Fibroblast of lung (primary cell): Measurements from ENCODE around the gene CHST3.

ENCODE experiments used
- EZH2 ChIP-seq: IDR thresholded peaks from 2 replicates; pipeline ENCODE4 v1.5.1; 2012; ENCODE audit warnings: low read length, control low read depth, mild to moderate bottlenecking; ENCODE audit errors: missing control alignments
- TF ChIP-seq, protein P1 (sequence below), 2 donors: IDR thresholded peaks in 1 of 2; conservative IDR thresholded peaks in 1 of 2; 1 replicate in 1 of 2; 2 replicates in 1 of 2; pipeline ENCODE4 v1.5.1; 2011 to 2012; ENCODE audit warnings: low read length in 2 of 2, control low read depth in 1 of 2, inconsistent platforms in 1 of 2, low read depth in 1 of 2, mild to moderate bottlenecking in 1 of 2

DNA sequence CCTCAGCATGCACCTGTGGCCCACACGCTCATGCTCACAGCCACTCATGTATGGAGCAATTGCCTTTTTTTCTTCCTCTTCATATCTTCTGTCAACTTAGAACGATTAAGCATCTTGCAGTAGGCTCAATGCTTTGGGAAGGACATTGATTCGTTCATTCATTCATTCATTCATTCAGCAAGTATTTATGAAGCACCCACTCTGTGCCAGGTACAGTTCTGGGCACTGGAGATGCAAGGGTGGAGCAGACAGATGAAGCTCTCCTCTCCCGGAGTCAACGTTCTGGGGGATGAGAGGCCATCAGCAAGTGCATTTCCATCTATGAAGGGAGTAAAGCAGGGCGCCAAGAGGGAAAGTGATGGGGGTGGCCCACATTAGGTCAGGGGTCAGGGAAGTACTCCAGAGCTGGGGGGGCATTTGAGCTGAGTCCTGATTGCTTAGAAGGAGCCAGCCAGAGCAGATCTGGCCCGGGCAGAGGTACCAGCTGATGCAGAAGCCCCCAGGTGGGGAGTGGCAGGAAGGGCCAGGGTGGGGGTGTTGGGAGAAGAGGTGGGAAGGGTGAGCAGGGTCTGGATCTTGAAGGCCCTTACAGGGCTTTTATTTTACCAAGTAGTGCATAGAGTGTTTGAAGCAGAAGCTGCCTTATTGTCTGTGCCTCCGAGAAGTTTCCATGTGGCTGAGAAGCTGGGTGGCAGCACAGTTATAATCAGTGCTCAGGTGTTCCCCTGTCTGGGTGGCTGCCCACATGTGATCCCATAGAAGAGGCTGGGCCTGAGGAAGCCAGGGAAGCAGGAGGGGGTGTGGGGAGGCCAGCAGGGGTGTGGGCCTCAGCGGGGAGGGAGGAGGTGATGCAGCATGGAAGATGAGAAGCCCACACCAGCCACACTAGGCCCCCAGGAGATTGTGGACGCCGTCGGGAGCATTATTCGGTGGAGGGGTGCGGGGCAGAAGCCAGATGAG lies 36.2 kb downstream of the CHST3 start:
- TF ChIP-seq, protein P1, sequence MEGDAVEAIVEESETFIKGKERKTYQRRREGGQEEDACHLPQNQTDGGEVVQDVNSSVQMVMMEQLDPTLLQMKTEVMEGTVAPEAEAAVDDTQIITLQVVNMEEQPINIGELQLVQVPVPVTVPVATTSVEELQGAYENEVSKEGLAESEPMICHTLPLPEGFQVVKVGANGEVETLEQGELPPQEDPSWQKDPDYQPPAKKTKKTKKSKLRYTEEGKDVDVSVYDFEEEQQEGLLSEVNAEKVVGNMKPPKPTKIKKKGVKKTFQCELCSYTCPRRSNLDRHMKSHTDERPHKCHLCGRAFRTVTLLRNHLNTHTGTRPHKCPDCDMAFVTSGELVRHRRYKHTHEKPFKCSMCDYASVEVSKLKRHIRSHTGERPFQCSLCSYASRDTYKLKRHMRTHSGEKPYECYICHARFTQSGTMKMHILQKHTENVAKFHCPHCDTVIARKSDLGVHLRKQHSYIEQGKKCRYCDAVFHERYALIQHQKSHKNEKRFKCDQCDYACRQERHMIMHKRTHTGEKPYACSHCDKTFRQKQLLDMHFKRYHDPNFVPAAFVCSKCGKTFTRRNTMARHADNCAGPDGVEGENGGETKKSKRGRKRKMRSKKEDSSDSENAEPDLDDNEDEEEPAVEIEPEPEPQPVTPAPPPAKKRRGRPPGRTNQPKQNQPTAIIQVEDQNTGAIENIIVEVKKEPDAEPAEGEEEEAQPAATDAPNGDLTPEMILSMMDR (conservative IDR thresholded peaks at IDR 0.05 in 1 of 2, IDR thresholded peaks at IDR 0.05 in 1 of 2; ENCODE audit: low read depth in 1 of 2, low read length in 2 of 2): no peak
- no peak for TF ChIP-seq EZH2
